BE2C (cell line): ENCODE results near the gene GTPBP8. TPM values are rescaled to one million over a fixed set of nuclear protein-coding genes. Genes with fewer than 3 reads are reported as not detected.

Experiments
- DNase-seq: peaks from one replicate; pipeline ENCODE4 v3.0.0-alpha.2; 2020
- H3K27me3 ChIP-seq: fragments of 250-450 bp; sonication (Bioruptor Pico); 2 replicates; pipeline ENCODE4 v1.5.1; 2020; ENCODE audit warnings: mild to moderate bottlenecking
- H3K36me3 ChIP-seq: fragments of 250-450 bp; sonication (Bioruptor Pico); 2 replicates; pipeline ENCODE4 v1.5.1; 2020; ENCODE audit warnings: mild to moderate bottlenecking
- H3K4me1 ChIP-seq: fragments of 250-450 bp; sonication (Bioruptor Pico); 2 replicates; pipeline ENCODE4 v1.5.1; 2020
- H3K4me3 ChIP-seq: 2 replicates; pipeline ENCODE4 v1.5.1; 2011; ENCODE audit warnings: low read depth, low read length
- H3K9me3 ChIP-seq: fragments of 250-450 bp; sonication (Bioruptor Pico); 2 replicates; pipeline ENCODE4 v1.5.1; 2020
- CTCF ChIP-seq: IDR thresholded peaks from 2 replicates; pipeline ENCODE4 v1.5.1; 2012; ENCODE audit warnings: mild to moderate bottlenecking, low read depth, low read length
- polyA plus RNA-seq: library from polyadenylated mRNA; unstranded; fragments of >200 nt; gene quantifications from one replicate; pipeline ENCODE4 v1.2.1, GENCODE V29; 2012; ENCODE audit warnings: low read depth, missing spikeins; ENCODE audit not compliant: insufficient read length, insufficient read depth

Gene GTPBP8
- polyA plus RNA-seq = 19.2 TPM

DNA sequence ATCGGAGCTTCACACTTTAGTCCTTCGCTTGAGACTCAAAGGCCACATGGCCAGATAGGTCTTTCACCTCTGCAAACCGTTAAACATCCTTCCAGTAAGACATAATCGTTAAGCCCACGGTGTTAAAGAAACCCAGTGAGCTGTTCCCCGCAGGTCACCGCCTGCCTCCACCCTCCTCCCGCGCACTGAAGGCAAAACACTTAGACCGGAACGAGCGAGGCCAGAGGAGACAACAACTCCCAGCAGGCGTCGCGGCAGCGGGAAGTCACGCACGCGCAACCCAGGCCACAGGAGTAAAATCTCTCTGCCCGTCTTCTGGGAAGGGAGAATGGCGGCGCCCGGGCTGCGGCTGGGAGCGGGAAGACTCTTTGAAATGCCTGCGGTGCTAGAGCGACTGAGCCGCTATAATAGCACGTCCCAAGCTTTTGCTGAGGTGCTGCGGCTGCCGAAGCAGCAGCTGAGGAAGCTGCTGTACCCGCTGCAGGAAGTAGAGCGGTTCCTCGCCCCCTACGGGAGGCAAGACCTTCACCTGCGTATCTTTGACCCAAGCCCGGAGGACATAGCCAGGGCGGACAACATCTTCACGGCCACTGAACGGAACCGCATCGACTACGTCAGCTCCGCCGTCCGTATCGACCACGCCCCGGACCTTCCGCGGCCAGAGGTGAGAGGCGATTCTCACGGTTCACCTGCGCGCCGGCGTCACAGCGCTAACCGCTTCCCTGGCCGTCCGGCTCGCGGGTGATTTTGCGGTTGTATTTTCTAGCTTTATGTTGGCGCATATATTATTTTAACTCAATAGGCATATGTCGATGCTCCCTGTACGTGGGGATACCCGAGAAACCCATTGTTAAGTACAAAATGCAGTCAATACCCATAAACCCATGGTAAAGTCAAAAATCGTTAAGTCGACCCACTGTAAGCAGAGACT lies at the start of gene GTPBP8:
Gene GTPBP8, plus strand, starts transcription at position 313 of the 931 bp plus-strand sequence. Its CDS starts 16 bp downstream, at position 329.
- TF ChIP-seq CTCF = peak; percentile 16; the same call in 1 of the 2 replicates
- Histone ChIP-seq H3K4me3 (peak within 1 kb of the TSS; percentile 90), H3K36me3 (no peaks in the 10 kb centered on the region), H3K4me1 (peaks cover 4% of the 10 kb centered on the region; the same call in 1 of the 2 replicates), H3K27me3 (no peaks in the 10 kb centered on the region), H3K9me3 (no peaks in the 10 kb centered on the region)
- peak; percentile 93 for DNase-seq

DNA sequence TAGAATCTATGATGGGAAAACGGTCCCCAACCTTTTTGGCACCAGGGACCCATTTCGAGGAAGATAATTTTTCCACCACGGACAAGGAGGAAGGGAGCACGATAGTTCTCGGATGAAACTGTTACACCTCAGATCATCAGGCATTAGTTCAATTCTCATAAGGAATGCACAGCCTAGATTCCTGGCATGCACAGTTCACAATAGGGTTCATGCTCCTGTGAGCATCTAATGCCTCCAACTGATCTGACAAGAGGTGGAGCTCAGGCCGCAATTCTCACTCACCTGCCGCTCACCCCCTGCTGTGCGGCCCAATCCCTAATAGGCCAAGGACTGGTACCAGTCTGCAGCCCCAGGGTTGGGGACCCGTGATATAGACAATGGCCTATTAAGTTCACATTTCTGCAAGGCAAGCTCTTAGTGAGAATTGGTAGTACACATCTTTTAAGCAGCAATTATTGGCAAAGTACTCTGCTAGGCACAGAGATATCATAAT lies 42.4 kb upstream of the GTPBP8 start:
- Histone ChIP-seq H3K4me3 (no peak overlapping the region), H3K27me3 (no peaks in the 10 kb centered on the region), H3K4me1 (no peaks in the 10 kb centered on the region), H3K9me3 (no peaks in the 10 kb centered on the region), H3K36me3 (no peaks in the 10 kb centered on the region)
- no peak for DNase-seq
- no peak for TF ChIP-seq CTCF

DNA sequence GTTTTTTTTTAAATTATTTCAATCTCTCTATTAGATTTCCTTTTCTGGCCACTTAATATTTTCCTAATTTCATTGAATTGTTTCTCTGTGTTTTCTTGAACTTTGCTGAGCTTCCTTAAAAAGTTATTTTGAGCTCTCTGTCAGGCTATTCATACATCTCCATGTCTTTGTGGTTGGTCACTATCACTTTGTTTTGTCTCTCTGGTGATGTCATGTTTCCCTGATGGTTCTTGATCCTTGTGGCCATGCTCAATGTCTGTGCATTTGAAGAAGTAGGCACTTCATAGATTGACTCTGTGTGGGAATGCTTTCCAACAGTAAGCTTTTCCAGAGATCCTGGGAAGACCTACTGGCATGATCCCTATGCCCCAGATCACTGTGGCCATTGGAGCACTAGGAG lies 34.4 kb upstream of the GTPBP8 start:
- no peaks in the 10 kb centered on the region for H3K9me3 ChIP-seq
- DNase-seq = no peak
- TF ChIP-seq CTCF = no peak
- H3K4me3 ChIP-seq = no peak overlapping the region
- no peaks in the 10 kb centered on the region; the same call in 1 of the 2 replicates for H3K4me1 ChIP-seq
- H3K36me3 ChIP-seq = no peaks in the 10 kb centered on the region
- no peaks in the 10 kb centered on the region for H3K27me3 ChIP-seq

DNA sequence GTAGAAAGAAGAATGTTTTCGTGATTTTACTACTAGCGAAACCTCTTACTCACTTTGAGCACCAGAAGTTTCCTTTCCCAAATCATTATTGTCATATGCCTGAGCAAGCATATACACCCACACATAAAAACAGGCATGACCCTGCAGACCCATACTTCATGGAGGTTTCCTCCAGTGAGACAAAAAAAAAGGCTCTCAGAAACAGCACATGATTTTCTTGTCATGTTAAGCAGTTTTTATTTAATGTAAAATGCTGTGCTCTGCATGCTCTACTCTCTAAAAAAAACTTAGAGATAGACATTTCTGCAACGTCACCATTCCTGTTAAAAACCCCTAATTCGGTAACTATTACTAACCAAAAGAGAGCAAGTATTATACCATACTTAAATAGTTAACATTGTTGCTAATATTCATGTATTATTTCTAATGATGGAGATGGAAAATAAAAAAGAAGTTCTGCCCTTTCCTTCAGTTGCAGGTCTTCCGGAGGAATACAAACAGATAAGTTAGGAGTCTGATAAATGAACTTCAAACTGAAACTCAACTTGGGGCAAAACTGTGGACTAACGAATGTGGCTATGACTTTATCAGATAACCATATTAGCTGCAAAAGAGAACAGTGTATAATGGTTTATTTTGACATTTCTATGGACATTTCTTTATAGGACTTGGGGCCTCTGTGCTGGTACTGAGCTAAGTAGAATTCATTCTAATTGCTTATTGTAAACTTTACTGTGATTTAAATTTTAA lies 31.8 kb upstream of the GTPBP8 start:
- DNase-seq = no peak
- Histone ChIP-seq H3K27me3 (no peaks in the 10 kb centered on the region), H3K4me3 (no peak overlapping the region), H3K4me1 (no peaks in the 10 kb centered on the region; the same call in 1 of the 2 replicates), H3K36me3 (no peaks in the 10 kb centered on the region), H3K9me3 (no peaks in the 10 kb centered on the region)
- TF ChIP-seq CTCF = no peak

DNA sequence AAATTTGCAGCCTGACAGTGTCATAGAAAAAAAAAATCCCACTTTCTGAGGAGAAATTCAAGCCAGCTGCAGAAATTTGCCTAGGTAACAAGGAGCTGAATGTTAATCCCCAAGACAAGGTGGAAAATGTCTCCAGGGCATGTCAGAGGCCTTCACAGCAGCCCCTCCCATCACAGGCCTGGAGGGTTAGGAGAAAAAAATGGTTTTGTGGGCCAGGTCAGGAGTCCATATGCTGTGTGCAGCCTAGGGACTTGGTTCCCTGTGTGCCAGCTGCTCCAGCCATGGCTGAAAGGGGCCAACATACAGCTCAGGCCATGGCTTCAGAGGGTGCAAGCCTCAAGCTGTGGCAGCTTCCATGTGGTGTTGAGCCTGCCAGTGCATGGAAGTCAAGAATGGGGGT lies 27.1 kb upstream of the GTPBP8 start:
- no peak for TF ChIP-seq CTCF
- Histone ChIP-seq H3K9me3 (no peaks in the 10 kb centered on the region), H3K36me3 (no peaks in the 10 kb centered on the region), H3K4me3 (no peak overlapping the region), H3K27me3 (no peaks in the 10 kb centered on the region), H3K4me1 (no peaks in the 10 kb centered on the region)
- DNase-seq = no peak
